Keratinocyte (primary cell): ENCODE results near the gene OBSCN. TPM values are rescaled to one million over a fixed set of nuclear protein-coding genes. Genes with fewer than 3 reads are reported as not detected.

Source experiments
- DNase-seq: peaks from one replicate; pipeline ENCODE4 v3.0.0-alpha.2; 2011; ENCODE audit warnings: low read depth, missing footprints, low spot score
- FAIRE-seq: peaks from 2 replicates; lab custom pipeline; 2011; peaks lifted over from hg19 to GRCh38; lab: Jason Lieb, UNC
- H2AFZ ChIP-seq: 2 replicates; pipeline ENCODE4 v1.6.0; 2012; ENCODE audit warnings: low read length, control low read depth, inconsistent platforms; ENCODE audit not compliant: control insufficient read depth
- H3K27ac ChIP-seq: 2 replicates; pipeline ENCODE4 v1.5.1; 2011; ENCODE audit warnings: low read length; ENCODE audit not compliant: control insufficient read depth, insufficient read depth
- H3K27me3 ChIP-seq: 3 replicates; pipeline ENCODE4 v1.6.0; 2011; ENCODE audit warnings: low read length; ENCODE audit not compliant: control insufficient read depth, insufficient read depth; ENCODE audit errors: extremely low read depth
- H3K36me3 ChIP-seq, 2 experiments: 2 replicates in 1 of 2; 3 replicates in 1 of 2; pipeline ENCODE4 v1.5.1; 2011; ENCODE audit warnings: low read length in 2 of 2, mild to moderate bottlenecking in 1 of 2; ENCODE audit not compliant: control insufficient read depth in 2 of 2, insufficient read depth in 2 of 2; ENCODE audit errors: extremely low read depth in 1 of 2
- H3K4me1 ChIP-seq: 3 replicates; pipeline ENCODE4 v1.5.1; 2011; ENCODE audit warnings: low read length; ENCODE audit not compliant: control insufficient read depth, insufficient read depth; ENCODE audit errors: extremely low read depth
- H3K4me2 ChIP-seq: 3 replicates; pipeline ENCODE4 v1.6.0; 2011; ENCODE audit warnings: low read depth, low read length; ENCODE audit not compliant: control insufficient read depth, insufficient read depth; ENCODE audit errors: extremely low read depth
- H3K4me3 ChIP-seq, 3 experiments: fragments of 200-600 bp in 1 of 3; sonication (generic) in 1 of 3; 2 replicates in 2 of 3; 3 replicates in 1 of 3; pipeline ENCODE4 v1.5.1; 2011 to 2016; ENCODE audit warnings: low read length in 3 of 3, mild to moderate bottlenecking in 3 of 3, control low read depth in 2 of 3, inconsistent platforms in 1 of 3, low read depth in 1 of 3, mixed read lengths in 1 of 3, mixed run types in 1 of 3, moderate library complexity in 1 of 3; ENCODE audit not compliant: control insufficient read depth in 2 of 3, insufficient read depth in 2 of 3; ENCODE audit errors: extremely low read depth in 1 of 3
- H3K79me2 ChIP-seq: 2 replicates; pipeline ENCODE4 v1.6.0; 2012; ENCODE audit warnings: low read length; ENCODE audit not compliant: control insufficient read depth, insufficient read depth
- H3K9ac ChIP-seq: 3 replicates; pipeline ENCODE4 v1.6.0; 2011; ENCODE audit warnings: low read length; ENCODE audit not compliant: control insufficient read depth, insufficient read depth; ENCODE audit errors: extremely low read depth
- H3K9me1 ChIP-seq: 3 replicates; pipeline ENCODE4 v1.6.0; 2011; ENCODE audit warnings: low read length; ENCODE audit not compliant: control insufficient read depth, insufficient read depth; ENCODE audit errors: extremely low read depth
- H3K9me3 ChIP-seq: 2 replicates; pipeline ENCODE4 v1.5.1; 2012; ENCODE audit warnings: low read depth, low read length; ENCODE audit not compliant: control insufficient read depth
- H4K20me1 ChIP-seq: 3 replicates; pipeline ENCODE4 v1.6.0; 2011; ENCODE audit warnings: low read length; ENCODE audit not compliant: control insufficient read depth, insufficient read depth; ENCODE audit errors: extremely low read depth
- EZH2 ChIP-seq: IDR thresholded peaks from one replicate; pipeline ENCODE4 v1.6.1; 2012; ENCODE audit warnings: inconsistent platforms, mild to moderate bottlenecking, low read length, moderate library complexity
- dilution Hi-C: fragments of 300-500 bp; cut with MboI; formaldehyde crosslinking; loops from one replicate; pipeline ENCODE4 v1.7.0; 2020; ENCODE audit warnings: low sequenced_read_pairs; ENCODE audit not compliant: extremely low pct_ligation_motif_present
- polyA plus RNA-seq, 5 experiments: library from polyadenylated mRNA; depleted of rRNA in 3 of 5; stranded (reverse) in 3 of 5; stranded (forward) in 1 of 5; unstranded in 1 of 5; fragments of >200 nt; gene quantifications; 1 replicate in 1 of 5; 2 replicates in 3 of 5; 3 replicates in 1 of 5; pipeline versions ENCODE4 v1.2.1 to v1.2.3, GENCODE V29; 2011 to 2012; ENCODE audit warnings: missing spikeins in 2 of 5, low read depth in 1 of 5, low replicate concordance in 1 of 5
- TF ChIP-seq, protein P1 (sequence below), 3 experiments: IDR thresholded peaks in 1 of 3; conservative IDR thresholded peaks in 1 of 3; optimal IDR thresholded peaks in 1 of 3; 2 replicates in 2 of 3; 3 replicates in 1 of 3; pipeline versions ENCODE3 to v1.5.1; 2011; ENCODE audit warnings: low read length in 3 of 3, mild to moderate bottlenecking in 3 of 3, moderate library complexity in 2 of 3, control low read depth in 1 of 3, inconsistent platforms in 1 of 3; ENCODE audit not compliant: insufficient read depth in 2 of 3; ENCODE audit errors: extremely low read depth in 1 of 3

OBSCN gene
- polyA plus RNA-seq, 1 donor (not counting 4 experiments of a cell fraction or from before 2014, with no cell fraction given), result 1.8 TPM

DNA sequence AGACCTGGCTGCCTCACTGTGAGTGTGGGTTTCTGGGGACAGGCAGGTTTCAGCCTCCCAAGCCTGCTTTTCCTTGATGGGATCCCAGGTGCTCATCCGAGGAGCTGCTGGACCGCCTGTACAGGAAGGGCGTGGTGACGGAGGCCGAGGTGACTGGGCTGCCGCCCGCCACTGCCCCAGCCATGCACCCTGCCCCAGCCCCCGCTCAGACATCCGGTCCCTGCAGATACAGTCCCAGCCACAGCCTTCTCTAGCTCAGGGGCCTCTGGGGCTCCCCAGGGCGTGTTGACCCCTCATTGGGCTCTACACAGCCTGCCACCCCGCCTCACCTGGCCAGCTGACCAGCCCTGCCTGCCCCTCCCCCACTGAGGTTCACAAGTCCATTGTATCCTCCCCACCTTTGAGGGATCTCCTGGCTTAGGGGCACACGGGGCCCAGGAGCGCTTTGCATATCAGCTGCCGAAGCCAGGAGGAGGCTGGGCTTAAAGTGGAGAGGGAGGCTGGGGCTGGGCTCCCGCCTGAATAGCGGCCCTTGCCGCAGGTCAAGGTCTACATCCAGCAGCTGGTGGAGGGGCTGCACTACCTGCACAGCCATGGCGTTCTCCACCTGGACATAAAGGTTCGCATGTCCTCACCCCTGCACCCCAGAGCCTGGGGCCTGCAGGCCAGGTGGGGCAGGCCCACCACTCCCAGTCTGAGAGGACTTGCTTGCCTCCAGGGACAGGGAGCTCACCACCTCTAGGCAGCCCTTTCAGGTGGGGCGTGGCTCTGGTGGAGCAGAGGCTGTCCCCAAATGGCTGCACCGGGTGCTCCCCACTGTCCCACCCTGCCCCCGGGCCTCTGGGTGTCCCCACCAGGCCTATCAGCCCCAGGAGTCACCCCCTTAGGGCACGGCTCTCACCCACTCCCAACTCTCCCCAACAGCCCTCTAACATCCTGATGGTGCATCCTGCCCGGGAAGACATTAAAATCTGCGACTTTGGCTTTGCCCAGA is 160.3 kb downstream of the OBSCN start:
- Histone ChIP-seq H3K4me3 (no peak overlapping the region), H4K20me1 (peaks cover 2% of the 10 kb centered on the region), H3K4me1 (no peaks in the 10 kb centered on the region), H3K9ac (no peak overlapping the region), H3K4me2 (no peak overlapping the region), H3K27me3 (peaks cover 26% of the 10 kb centered on the region), H3K27ac (no peak overlapping the region), H3K79me2 (no peaks in the 10 kb centered on the region), H3K36me3 (no peaks in the 10 kb centered on the region), H3K9me3 (no peaks in the 10 kb centered on the region), H3K9me1 (no peaks in the 10 kb centered on the region), H2AFZ (no peak overlapping the region)
- no peak for DNase-seq
- no peak for FAIRE-seq
- dilution Hi-C loops, result no loop called here
- no peak for TF ChIP-seq EZH2
- TF ChIP-seq, protein P1, sequence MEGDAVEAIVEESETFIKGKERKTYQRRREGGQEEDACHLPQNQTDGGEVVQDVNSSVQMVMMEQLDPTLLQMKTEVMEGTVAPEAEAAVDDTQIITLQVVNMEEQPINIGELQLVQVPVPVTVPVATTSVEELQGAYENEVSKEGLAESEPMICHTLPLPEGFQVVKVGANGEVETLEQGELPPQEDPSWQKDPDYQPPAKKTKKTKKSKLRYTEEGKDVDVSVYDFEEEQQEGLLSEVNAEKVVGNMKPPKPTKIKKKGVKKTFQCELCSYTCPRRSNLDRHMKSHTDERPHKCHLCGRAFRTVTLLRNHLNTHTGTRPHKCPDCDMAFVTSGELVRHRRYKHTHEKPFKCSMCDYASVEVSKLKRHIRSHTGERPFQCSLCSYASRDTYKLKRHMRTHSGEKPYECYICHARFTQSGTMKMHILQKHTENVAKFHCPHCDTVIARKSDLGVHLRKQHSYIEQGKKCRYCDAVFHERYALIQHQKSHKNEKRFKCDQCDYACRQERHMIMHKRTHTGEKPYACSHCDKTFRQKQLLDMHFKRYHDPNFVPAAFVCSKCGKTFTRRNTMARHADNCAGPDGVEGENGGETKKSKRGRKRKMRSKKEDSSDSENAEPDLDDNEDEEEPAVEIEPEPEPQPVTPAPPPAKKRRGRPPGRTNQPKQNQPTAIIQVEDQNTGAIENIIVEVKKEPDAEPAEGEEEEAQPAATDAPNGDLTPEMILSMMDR (optimal IDR thresholded peaks at IDR 0.05 in 1 of 3, IDR thresholded peaks at IDR 0.05 in 1 of 3, conservative IDR thresholded peaks at IDR 0.05 in 1 of 3; ENCODE audit: extremely low read depth in 1 of 3, insufficient read depth in 2 of 3, low read length in 3 of 3), result no peak

DNA sequence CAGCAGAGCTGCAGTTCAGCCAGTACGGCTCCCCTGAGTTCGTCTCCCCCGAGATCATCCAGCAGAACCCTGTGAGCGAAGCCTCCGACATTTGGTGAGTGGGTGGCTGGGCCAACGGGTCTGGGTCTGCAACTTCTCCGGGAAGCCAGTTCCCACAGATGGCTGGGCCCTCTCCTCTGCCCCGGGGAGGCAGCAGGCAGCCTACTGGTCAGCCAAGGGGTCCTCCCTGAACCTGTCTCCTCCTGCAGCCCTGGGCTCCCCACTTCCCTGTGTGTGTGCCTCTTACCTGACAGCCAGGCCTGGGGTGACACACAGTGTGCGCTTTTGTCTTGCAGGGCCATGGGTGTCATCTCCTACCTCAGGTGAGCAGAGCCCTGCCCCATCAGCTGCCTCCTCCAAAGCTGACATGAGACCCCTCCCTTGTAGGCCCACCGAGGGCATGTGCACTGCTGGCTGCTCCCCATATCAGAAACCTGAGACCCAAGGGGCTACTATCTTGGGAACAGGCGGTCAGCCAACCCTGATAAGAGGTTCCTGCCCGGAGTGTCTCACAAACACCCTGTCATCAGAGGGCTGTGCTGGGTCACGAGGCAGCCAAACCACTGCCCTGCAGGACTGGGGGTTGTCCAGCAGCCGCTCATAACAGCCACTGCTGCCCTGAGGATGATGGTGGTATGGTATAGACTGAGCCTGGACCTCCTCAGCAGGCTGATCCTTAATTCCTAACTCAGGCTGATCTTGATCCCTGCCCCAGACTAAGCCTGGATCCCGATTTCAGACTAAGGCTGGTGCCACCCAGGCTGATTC is 161.2 kb downstream of the OBSCN start:
- Histone ChIP-seq H3K9me1 (no peaks in the 10 kb centered on the region), H3K36me3 (no peaks in the 10 kb centered on the region), H3K27ac (no peak overlapping the region), H3K9me3 (no peaks in the 10 kb centered on the region), H3K4me1 (no peaks in the 10 kb centered on the region), H4K20me1 (peaks cover 2% of the 10 kb centered on the region), H3K79me2 (no peaks in the 10 kb centered on the region), H3K27me3 (peaks cover 26% of the 10 kb centered on the region), H2AFZ (no peak overlapping the region), H3K4me3 (no peak overlapping the region), H3K9ac (no peak overlapping the region), H3K4me2 (no peak overlapping the region)
- DNase-seq, result no peak
- TF ChIP-seq, protein P1 (optimal IDR thresholded peaks at IDR 0.05 in 1 of 3, IDR thresholded peaks at IDR 0.05 in 1 of 3, conservative IDR thresholded peaks at IDR 0.05 in 1 of 3; ENCODE audit: extremely low read depth in 1 of 3, insufficient read depth in 2 of 3, low read length in 3 of 3), result no peak
- TF ChIP-seq EZH2, result no peak
- FAIRE-seq, result no peak
- dilution Hi-C loops, result no loop called here
